HCEC 1CT (cell line): Measurements from ENCODE around the gene FGF11.
"Not testable (repeated sequence)": the region's sequence is repeated elsewhere in the genome, so short reads cannot be mapped to it uniquely, and the experiment has no call there.

ENCODE experiments used
- DNase-seq: peaks from one replicate; pipeline ENCODE4 v3.0.0-alpha.2; 2017

FGF11 gene

GRCh38 chr17:7464081-7464480, 24.8 kb downstream of the FGF11 start:
- no peak for DNase-seq

- DNase-seq, result no peak
Measured at GRCh38 chr17:7465597-7466275, 26.4 kb downstream of the FGF11 start.

GRCh38 chr17:7466318-7466638, 27.0 kb downstream of the FGF11 start:
- no peak for DNase-seq

- peak; percentile 54 for DNase-seq
Measured at GRCh38 chr17:7466639-7467341, 27.5 kb downstream of the FGF11 start.

- DNase-seq, result no peak
Measured at GRCh38 chr17:7467498-7467897, 28.2 kb downstream of the FGF11 start.

GRCh38 chr17:7468290-7468689, 29.0 kb downstream of the FGF11 start:
- no peak for DNase-seq

- DNase-seq, result no peak
Measured at GRCh38 chr17:7468804-7469389, 29.6 kb downstream of the FGF11 start.

GRCh38 chr17:7469843-7470242, 30.5 kb downstream of the FGF11 start:
- DNase-seq, result not testable (repeated sequence)

GRCh38 chr17:7470457-7470973, 31.2 kb downstream of the FGF11 start:
- DNase-seq, result not testable (repeated sequence)

GRCh38 chr17:7471729-7472128, 32.4 kb downstream of the FGF11 start:
- DNase-seq, result no peak

- not testable (repeated sequence) for DNase-seq
Measured at GRCh38 chr17:7474767-7475166, 35.5 kb downstream of the FGF11 start.

- no peak for DNase-seq
Measured at GRCh38 chr17:7475764-7476422, 36.6 kb downstream of the FGF11 start.

- peak; percentile 40 for DNase-seq
Measured at GRCh38 chr17:7476494-7476893, 37.2 kb downstream of the FGF11 start.

- no peak for DNase-seq
Measured at GRCh38 chr17:7476951-7477350, 37.6 kb downstream of the FGF11 start.

- peak; percentile 50 for DNase-seq
Measured at GRCh38 chr17:7477392-7478275, 38.3 kb downstream of the FGF11 start.

GRCh38 chr17:7478276-7479212, 39.2 kb downstream of the FGF11 start:
- DNase-seq, result peak; percentile 28

GRCh38 chr17:7479213-7480088, 40.1 kb downstream of the FGF11 start, which contains the start of gene ZBTB4:
Gene ZBTB4 (minus strand): TSS chr17:7479631. CDS start chr17:7466801, 12,830 bp downstream.
- peak; percentile 29 for DNase-seq

- DNase-seq, result no peak
Measured at GRCh38 chr17:7480089-7480384, 40.7 kb downstream of the FGF11 start.

GRCh38 chr17:7481275-7481674, 42.0 kb downstream of the FGF11 start, which contains the start of gene SLC35G6:
Gene SLC35G6 (plus strand): TSS chr17:7481446. CDS start chr17:7481517, 71 bp downstream.
- DNase-seq, result not testable (repeated sequence)
